Astrocyte (in vitro differentiated cells and primary cell): ENCODE measurements around the gene BACH2.

Source experiments
- CTCF ChIP-seq: IDR thresholded peaks from 2 replicates; pipeline ENCODE4 v1.5.1; 2011; ENCODE audit warnings: low read depth, mild to moderate bottlenecking, inconsistent platforms, low read length, moderate library complexity; ENCODE audit not compliant: insufficient read depth
- EZH2 ChIP-seq: IDR thresholded peaks from 2 replicates; pipeline ENCODE4 v1.6.1; 2012; ENCODE audit warnings: mild to moderate bottlenecking, low read length, inconsistent platforms; ENCODE audit not compliant: insufficient read depth

DNA sequence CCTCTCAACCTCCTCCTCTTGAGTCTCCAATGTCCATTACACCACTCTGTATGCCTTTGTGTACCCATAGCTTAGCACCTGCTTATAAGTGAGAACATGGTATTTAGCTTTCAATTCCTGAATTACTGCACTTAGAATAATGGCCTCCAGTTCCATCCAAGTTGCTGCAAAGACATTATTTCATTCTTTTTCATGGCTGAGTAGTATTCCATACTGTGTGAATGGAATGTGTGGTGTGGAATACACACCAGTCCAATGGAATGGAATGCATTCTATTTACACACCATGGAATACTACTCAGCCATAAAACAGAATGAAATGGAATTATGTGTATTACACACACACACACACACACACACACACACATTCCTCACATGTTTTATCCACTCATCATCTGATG, 116.1 kb downstream of the BACH2 start:
- no peak for TF ChIP-seq CTCF
- TF ChIP-seq EZH2: no peak
